H1 (cell line): ENCODE results near the gene USP49. TPM values are rescaled to one million over a fixed set of nuclear protein-coding genes. Genes with fewer than 3 reads are reported as not detected.

ENCODE experiments used
- CTCF ChIA-PET: fragments of 300-600 bp; sonication (Branson Sonifier 250); formaldehyde crosslinking; loops from one replicate; lab custom pipeline; 2021; ENCODE audit not compliant: partially characterized antibody; lab: Charles Lee
- POLR2A ChIA-PET: fragments of 300-600 bp; sonication (Branson Sonifier 250); formaldehyde crosslinking; loops from one replicate; lab custom pipeline; 2021; ENCODE audit warnings: inconsistent platforms; ENCODE audit not compliant: partially characterized antibody; lab: Charles Lee
- DNase-seq, 2 experiments: peaks; one replicate each; pipeline versions ENCODE4 v3.0.0 to v3.0.0-alpha.2; 2010 to 2022; ENCODE audit warnings: low spot score in 2 of 2, low read depth in 1 of 2, mixed read lengths in 1 of 2
- FAIRE-seq: peaks from 2 replicates; lab custom pipeline; 2011; peaks lifted over from hg19 to GRCh38; lab: Jason Lieb, UNC
- H2AFZ ChIP-seq: 2 replicates; pipeline ENCODE4 v1.8.1; 2012; ENCODE audit warnings: low read length, inconsistent platforms
- H2AK5ac ChIP-seq: 2 replicates; pipeline ENCODE4 v1.6.1; 2013; ENCODE audit warnings: low read depth, low read length
- H2BK120ac ChIP-seq: replicated peaks from 2 replicates; pipeline ENCODE3; 2013; ENCODE audit warnings: low read depth, low read length, inconsistent platforms
- H2BK12ac ChIP-seq: 2 replicates; pipeline ENCODE4 v1.6.1; 2013; ENCODE audit warnings: low read depth, low read length
- H2BK15ac ChIP-seq: 2 replicates; pipeline ENCODE4 v1.6.1; 2013; ENCODE audit warnings: low read length
- H2BK20ac ChIP-seq: 2 replicates; pipeline ENCODE4 v1.6.1; 2013; ENCODE audit warnings: low read length
- H2BK5ac ChIP-seq: 2 replicates; pipeline ENCODE4 v1.6.1; 2013; ENCODE audit warnings: low read depth, low read length
- H3K14ac ChIP-seq: 2 replicates; pipeline ENCODE4 v1.6.1; 2013; ENCODE audit warnings: inconsistent platforms; ENCODE audit not compliant: insufficient read length
- H3K18ac ChIP-seq: 2 replicates; pipeline ENCODE4 v1.6.1; 2013; ENCODE audit warnings: low read length; ENCODE audit errors: extremely low read depth
- H3K23ac ChIP-seq: 2 replicates; pipeline ENCODE4 v1.6.1; 2013; ENCODE audit warnings: inconsistent platforms; ENCODE audit not compliant: insufficient read length
- H3K23me2 ChIP-seq: 2 replicates; pipeline ENCODE4 v1.6.1; 2013; ENCODE audit warnings: low read depth, low read length
- H3K27ac ChIP-seq: 2 replicates; pipeline ENCODE4 v1.6.1; 2011; ENCODE audit warnings: low read depth, low read length, inconsistent platforms
- H3K27me3 ChIP-seq, 4 experiments: replicated peaks in 1 of 4; 1 replicate in 1 of 4; 2 replicates in 3 of 4; pipeline versions ENCODE4 v1.6.1 to v1.8.1; 2011 to 2013; ENCODE audit warnings: low read length in 3 of 4, mild to moderate bottlenecking in 3 of 4, inconsistent platforms in 2 of 4, mixed read lengths in 2 of 4, moderate library complexity in 1 of 4; ENCODE audit not compliant: control insufficient read depth in 3 of 4, insufficient read depth in 3 of 4; ENCODE audit errors: extremely low read depth in 1 of 4
- H3K36me3 ChIP-seq, 4 experiments: 2 replicates each; pipeline versions ENCODE4 v1.6.1 to v1.8.1; 2011 to 2013; ENCODE audit warnings: mild to moderate bottlenecking in 4 of 4, low read length in 3 of 4, moderate library complexity in 2 of 4, control low read depth in 1 of 4, inconsistent platforms in 1 of 4; ENCODE audit not compliant: insufficient read depth in 4 of 4, control insufficient read depth in 2 of 4
- H3K4ac ChIP-seq: replicated peaks from 2 replicates; pipeline ENCODE3; 2013; ENCODE audit warnings: low read length, low read depth, mixed read lengths, inconsistent platforms; ENCODE audit not compliant: insufficient read length
- H3K4me1 ChIP-seq, 4 experiments: replicated peaks in 1 of 4; 1 replicate in 1 of 4; 2 replicates in 3 of 4; pipeline versions ENCODE4 v1.6.1 to v1.8.1; 2011 to 2013; ENCODE audit warnings: low read length in 3 of 4, inconsistent platforms in 2 of 4, mixed read lengths in 1 of 4; ENCODE audit not compliant: insufficient read depth in 4 of 4, control insufficient read depth in 3 of 4
- H3K4me2 ChIP-seq, 2 experiments: 2 replicates each; pipeline versions ENCODE4 v1.6.1 to v1.8.1; 2011 to 2013; ENCODE audit warnings: low read depth in 2 of 2, low read length in 2 of 2, control low read depth in 1 of 2, inconsistent platforms in 1 of 2, mild to moderate bottlenecking in 1 of 2; ENCODE audit not compliant: insufficient read depth in 1 of 2
- H3K4me3 ChIP-seq, 4 experiments: fragments of 200-600, 300-600 bp in 1 of 4; sonication (generic), shearing (Covaris generic), sonication (Bioruptor Twin) in 1 of 4; 2 replicates each; pipeline versions ENCODE4 v1.5.1 to v1.8.1; 2011 to 2016; ENCODE audit warnings: low read length in 4 of 4, low read depth in 3 of 4, control low read depth in 2 of 4, inconsistent platforms in 2 of 4, mild to moderate bottlenecking in 2 of 4, mixed read lengths in 1 of 4, moderate library complexity in 1 of 4; ENCODE audit not compliant: insufficient read depth in 2 of 4; ENCODE audit errors: extremely low read depth in 1 of 4
- H3K56ac ChIP-seq: replicated peaks from 2 replicates; pipeline ENCODE3; 2013; ENCODE audit warnings: low read depth, mild to moderate bottlenecking, mixed read lengths, low read length, inconsistent platforms; ENCODE audit not compliant: insufficient read length
- H3K79me1 ChIP-seq: 2 replicates; pipeline ENCODE4 v1.6.1; 2013; ENCODE audit warnings: low read depth, low read length, control low read depth
- H3K79me2 ChIP-seq, 2 experiments: 2 replicates each; pipeline versions ENCODE4 v1.6.1 to v1.8.1; 2012 to 2013; ENCODE audit warnings: low read length in 2 of 2, mild to moderate bottlenecking in 2 of 2, inconsistent platforms in 1 of 2; ENCODE audit not compliant: insufficient read depth in 2 of 2, control insufficient read depth in 1 of 2
- H3K9ac ChIP-seq, 4 experiments: replicated peaks in 1 of 4; 1 replicate in 1 of 4; 2 replicates in 3 of 4; pipeline versions ENCODE4 v1.6.1 to v1.8.1; 2011 to 2013; ENCODE audit warnings: low read depth in 3 of 4, low read length in 3 of 4, control low read depth in 2 of 4, mild to moderate bottlenecking in 2 of 4, moderate library complexity in 2 of 4, inconsistent platforms in 1 of 4; ENCODE audit errors: extremely low read depth in 1 of 4
- H3K9me3 ChIP-seq, 2 experiments: 2 replicates each; pipeline versions ENCODE4 v1.6.1 to v1.8.1; 2012 to 2013; ENCODE audit warnings: mild to moderate bottlenecking in 2 of 2, moderate library complexity in 2 of 2, control low read depth in 1 of 2, inconsistent platforms in 1 of 2, low read depth in 1 of 2, low read length in 1 of 2, mixed read lengths in 1 of 2; ENCODE audit not compliant: insufficient read depth in 2 of 2
- H4K20me1 ChIP-seq, 2 experiments: replicated peaks in 1 of 2; 2 replicates each; pipeline versions ENCODE3 to v1.8.1; 2011 to 2013; ENCODE audit warnings: inconsistent platforms in 2 of 2, low read length in 2 of 2, mild to moderate bottlenecking in 1 of 2; ENCODE audit not compliant: insufficient read depth in 2 of 2, control insufficient read depth in 1 of 2
- H4K5ac ChIP-seq: 2 replicates; pipeline ENCODE4 v1.6.1; 2013; ENCODE audit warnings: low read length, low read depth, mixed read lengths, inconsistent platforms; ENCODE audit not compliant: insufficient read length
- H4K8ac ChIP-seq: 2 replicates; pipeline ENCODE4 v1.8.0; 2013; ENCODE audit warnings: mild to moderate bottlenecking, moderate library complexity, low read length, inconsistent platforms; ENCODE audit not compliant: insufficient read depth; ENCODE audit errors: extremely low read depth
- H4K91ac ChIP-seq: replicated peaks from 2 replicates; pipeline ENCODE3; 2013; ENCODE audit warnings: low read length, mixed read lengths, inconsistent platforms; ENCODE audit not compliant: insufficient read length
- BCL11A ChIP-seq, 2 experiments: IDR thresholded peaks; one replicate each; pipeline ENCODE4 v1.6.1; 2011; ENCODE audit warnings: low read depth in 2 of 2, low read length in 2 of 2, mild to moderate bottlenecking in 2 of 2
- BRCA1 ChIP-seq: IDR thresholded peaks from 2 replicates; pipeline ENCODE4 v1.6.1; 2012; ENCODE audit warnings: low read depth, low read length, improper control_type of control experiment
- CBX8 ChIP-seq: fragments of 300-800, 300-1000 bp; sonication (generic); IDR thresholded peaks from 2 replicates; pipeline ENCODE4 v1.7.1; 2016; ENCODE audit warnings: low read depth, low read length, borderline replicate concordance
- CHD2 ChIP-seq: IDR thresholded peaks from 2 replicates; pipeline ENCODE4 v1.6.1; 2012; ENCODE audit warnings: low read length, improper control_type of control experiment
- CTBP2 ChIP-seq: IDR thresholded peaks from 2 replicates; pipeline ENCODE4 v1.7.0; 2011; ENCODE audit warnings: borderline replicate concordance, mild to moderate bottlenecking, moderate library complexity, mixed read lengths, low read length; ENCODE audit not compliant: insufficient read depth, insufficient read length
- EGR1 ChIP-seq: IDR thresholded peaks from 2 replicates; pipeline ENCODE4 v1.6.1; 2011; ENCODE audit warnings: low read depth, low read length, borderline replicate concordance
- EZH2 ChIP-seq: fragments of 200-600 bp; sonication (generic); IDR thresholded peaks from 2 replicates; pipeline ENCODE4 v1.7.1; 2012; ENCODE audit warnings: low read depth, mild to moderate bottlenecking, moderate library complexity, low read length, inconsistent platforms; ENCODE audit not compliant: severe bottlenecking
- KDM4A ChIP-seq: IDR thresholded peaks from one replicate; pipeline ENCODE4 v1.7.1; 2012; ENCODE audit warnings: low read depth, mild to moderate bottlenecking, moderate library complexity, low read length, inconsistent platforms; ENCODE audit not compliant: severe bottlenecking
- KDM5A ChIP-seq: fragments of 200-600 bp; IDR thresholded peaks from 2 replicates; pipeline ENCODE4 v1.7.1; 2012; ENCODE audit warnings: mild to moderate bottlenecking, low read length, inconsistent platforms, mixed read lengths
- RFX5 ChIP-seq: IDR thresholded peaks from 2 replicates; pipeline ENCODE4 v1.6.1; 2011; ENCODE audit warnings: low read depth, low read length, improper control_type of control experiment, borderline replicate concordance
- SIRT6 ChIP-seq: IDR thresholded peaks from one replicate; pipeline ENCODE4 v1.7.1; 2012; ENCODE audit warnings: low read length, inconsistent platforms
- SP4 ChIP-seq: IDR thresholded peaks from 2 replicates; pipeline ENCODE4 v1.6.1; 2012; ENCODE audit warnings: low read length, inconsistent platforms
- TEAD4 ChIP-seq: IDR thresholded peaks from 2 replicates; pipeline ENCODE4 v1.6.1; 2012; ENCODE audit warnings: low read depth, low read length, inconsistent platforms, mixed read lengths
- ZNF274 ChIP-seq: IDR thresholded peaks from 2 replicates; pipeline ENCODE4 v1.7.0; 2012; ENCODE audit warnings: low read length, borderline replicate concordance; ENCODE audit errors: extremely low read depth
- polyA plus RNA-seq, 7 experiments: library from polyadenylated mRNA; depleted of rRNA in 3 of 7; stranded (reverse) in 5 of 7; unstranded in 2 of 7; fragments of >200 nt in 5 of 7; fragments of 200-250 nt in 2 of 7; gene quantifications; 1 replicate in 5 of 7; 2 replicates in 1 of 7; 4 replicates in 1 of 7; pipeline versions ENCODE4 v1.2.1 to v1.2.3, GENCODE V29; 2011 to 2013; ENCODE audit warnings: missing spikeins in 2 of 7, mixed read lengths in 2 of 7
- total RNA-seq: library from RNA; stranded (reverse); fragmentation: NEBNext Ultra II Directional; extraction: Animal tissue kit (Norgen Biotek cat#: 25700); gene quantifications from 2 replicates; pipeline ENCODE4 v1.2.1, GENCODE V29; 2021
- TF ChIP-seq, protein P1 (sequence below): IDR thresholded peaks from 2 replicates; pipeline ENCODE4 v1.6.1; 2011; ENCODE audit warnings: low read depth, mild to moderate bottlenecking, low read length; ENCODE audit not compliant: insufficient read depth

The USP49 gene
- total and polyA plus RNA-seq, 2 of the 8 experiments (the other 6 are each of a cell fraction or from before 2014, with no cell fraction given) = 6.9 to 24.4 TPM

- H3K4ac ChIP-seq = no peak overlapping the region
- H3K23me2 ChIP-seq = peaks cover 17% of the 10 kb centered on the region
- no peak overlapping the region for H3K18ac ChIP-seq
- ChIA-PET POLR2A (interaction anchor here (1.8 to 16.6 kb wide), 3 partner anchors 17 to 102 kb away, joined by 4 to 235 read pairs (median 157); partner anchors contain the start of genes BYSL, MED20 and TAF8), CTCF (interaction anchor here (1.2 to 13.7 kb wide), 2 partner anchors 10 to 101 kb away, joined by 4 to 219 read pairs; no protein-coding TSS in a partner anchor)
- H3K27ac ChIP-seq = no peak overlapping the region
- H3K9ac ChIP-seq = no peak overlapping the region
- H3K27me3 ChIP-seq = no peaks in the 10 kb centered on the region
- H2BK15ac ChIP-seq = no peak overlapping the region
- no peak overlapping the region for H3K14ac ChIP-seq
- no peak overlapping the region for H2BK12ac ChIP-seq
- no peak overlapping the region for H3K4me3 ChIP-seq
- H3K56ac ChIP-seq = no peak overlapping the region
- H2BK20ac ChIP-seq = no peak overlapping the region
- DNase-seq = no peak
- H2BK120ac ChIP-seq = no peak overlapping the region
- H2BK5ac ChIP-seq = no peak overlapping the region
- no peak overlapping the region for H2AFZ ChIP-seq
- TF ChIP-seq CBX8 (no peak), SP4 (no peak), BCL11A (IDR thresholded peaks at IDR 0.05; ENCODE audit: low read depth in 2 of 2, low read length in 2 of 2) (no peak), ZNF274 (no peak), EZH2 (no peak), CTBP2 (no peak), CHD2 (no peak), BRCA1 (no peak), KDM4A (no peak), TEAD4 (no peak), EGR1 (no peak), RFX5 (no peak), KDM5A (no peak), SIRT6 (no peak)
- TF ChIP-seq, protein P1, sequence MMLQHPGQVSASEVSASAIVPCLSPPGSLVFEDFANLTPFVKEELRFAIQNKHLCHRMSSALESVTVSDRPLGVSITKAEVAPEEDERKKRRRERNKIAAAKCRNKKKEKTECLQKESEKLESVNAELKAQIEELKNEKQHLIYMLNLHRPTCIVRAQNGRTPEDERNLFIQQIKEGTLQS = no peak
- H2AK5ac ChIP-seq = no peak overlapping the region
- H3K9me3 ChIP-seq = no peaks in the 10 kb centered on the region
- H4K5ac ChIP-seq = no peak overlapping the region
- no peaks in the 10 kb centered on the region for H3K79me2 ChIP-seq
- H3K4me1 ChIP-seq = peaks cover 6 to 26% (median 21%) of the 10 kb centered on the region in 4 experiments
- no peaks in the 10 kb centered on the region for H3K36me3 ChIP-seq
- FAIRE-seq = no peak
- H3K23ac ChIP-seq = no peak overlapping the region
- no peaks in the 10 kb centered on the region for H4K20me1 ChIP-seq
- H4K8ac ChIP-seq = no peak overlapping the region
- no peak overlapping the region for H4K91ac ChIP-seq
- no peak overlapping the region for H3K4me2 ChIP-seq
- no peaks in the 10 kb centered on the region for H3K79me1 ChIP-seq
Observed at GRCh38 chr6:41943456-41943855, 48.3 kb upstream of the USP49 start.
